Suprapubic skin (tissue), 3 donors: ENCODE results near the gene HEATR5A.

ENCODE experiments used
- POLR2A ChIP-seq, 2 donors: fragments of 450-650 bp; IDR thresholded peaks; one replicate each; pipeline ENCODE4 v1.6.1; 2017; ENCODE audit warnings: antibody characterized with exemption in 2 of 2, mild to moderate bottlenecking in 2 of 2, moderate library complexity in 2 of 2
- TF ChIP-seq, protein P1 (sequence below), 2 donors: fragments of 200-600 bp in 1 of 2; fragments of 450-650 bp in 1 of 2; sonication (generic) in 1 of 2; IDR thresholded peaks; one replicate each; pipeline ENCODE4 v1.5.1; 2016 to 2019; ENCODE audit warnings: antibody characterized with exemption in 2 of 2, mild to moderate bottlenecking in 1 of 2, moderate library complexity in 1 of 2

DNA sequence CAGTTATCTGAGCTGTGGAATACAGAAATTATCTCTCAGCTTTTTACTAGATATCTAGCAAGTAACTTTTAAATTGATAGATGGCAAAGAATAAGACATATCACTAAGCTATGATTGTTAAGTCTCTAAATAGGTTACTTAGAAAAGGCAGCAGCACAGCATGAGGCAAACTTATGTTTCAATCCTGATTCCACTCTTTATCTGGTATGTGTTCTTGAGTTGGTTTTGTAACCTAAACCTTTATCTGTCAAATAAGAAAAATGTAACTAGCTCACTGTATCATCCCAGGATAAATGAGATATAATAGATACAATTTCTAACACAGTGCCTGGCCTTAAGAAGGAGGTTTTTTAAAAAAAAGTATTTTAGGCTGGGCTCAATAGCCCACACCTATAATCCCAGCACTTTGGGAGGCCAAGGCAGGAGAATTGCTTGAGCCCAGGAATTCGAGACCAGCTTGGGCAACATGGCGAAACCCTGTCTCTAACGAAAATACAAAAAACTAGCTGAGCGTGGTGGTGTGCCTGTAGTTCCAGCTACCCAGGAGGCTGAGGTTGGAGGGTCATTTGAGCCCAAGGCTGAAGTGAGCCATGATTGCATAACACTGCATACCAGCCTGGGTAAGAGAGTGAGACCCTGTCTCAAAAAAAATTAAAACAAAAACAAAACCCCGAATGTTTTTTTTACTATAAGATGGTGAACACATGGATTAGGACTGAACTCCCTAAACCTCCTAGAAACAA lies 56.8 kb downstream of the HEATR5A start:
- TF ChIP-seq POLR2A (IDR thresholded peaks at IDR 0.05), result no peak
- TF ChIP-seq, protein P1, sequence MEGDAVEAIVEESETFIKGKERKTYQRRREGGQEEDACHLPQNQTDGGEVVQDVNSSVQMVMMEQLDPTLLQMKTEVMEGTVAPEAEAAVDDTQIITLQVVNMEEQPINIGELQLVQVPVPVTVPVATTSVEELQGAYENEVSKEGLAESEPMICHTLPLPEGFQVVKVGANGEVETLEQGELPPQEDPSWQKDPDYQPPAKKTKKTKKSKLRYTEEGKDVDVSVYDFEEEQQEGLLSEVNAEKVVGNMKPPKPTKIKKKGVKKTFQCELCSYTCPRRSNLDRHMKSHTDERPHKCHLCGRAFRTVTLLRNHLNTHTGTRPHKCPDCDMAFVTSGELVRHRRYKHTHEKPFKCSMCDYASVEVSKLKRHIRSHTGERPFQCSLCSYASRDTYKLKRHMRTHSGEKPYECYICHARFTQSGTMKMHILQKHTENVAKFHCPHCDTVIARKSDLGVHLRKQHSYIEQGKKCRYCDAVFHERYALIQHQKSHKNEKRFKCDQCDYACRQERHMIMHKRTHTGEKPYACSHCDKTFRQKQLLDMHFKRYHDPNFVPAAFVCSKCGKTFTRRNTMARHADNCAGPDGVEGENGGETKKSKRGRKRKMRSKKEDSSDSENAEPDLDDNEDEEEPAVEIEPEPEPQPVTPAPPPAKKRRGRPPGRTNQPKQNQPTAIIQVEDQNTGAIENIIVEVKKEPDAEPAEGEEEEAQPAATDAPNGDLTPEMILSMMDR (IDR thresholded peaks at IDR 0.05), result no peak
